HG03457 (cell line): ENCODE data around the gene HAND2.
A peak's percentile ranks its signal among the peaks of the same experiment; 100 is the strongest.

Experiments used
- ATAC-seq: cut with Tn5 transposase; IDR thresholded peaks from one replicate; pipeline ENCODE4 v1.9.1; 2021; ENCODE audit warnings: moderate number of reproducible peaks; ENCODE audit not compliant: unreplicated experiment

The HAND2 gene

DNA sequence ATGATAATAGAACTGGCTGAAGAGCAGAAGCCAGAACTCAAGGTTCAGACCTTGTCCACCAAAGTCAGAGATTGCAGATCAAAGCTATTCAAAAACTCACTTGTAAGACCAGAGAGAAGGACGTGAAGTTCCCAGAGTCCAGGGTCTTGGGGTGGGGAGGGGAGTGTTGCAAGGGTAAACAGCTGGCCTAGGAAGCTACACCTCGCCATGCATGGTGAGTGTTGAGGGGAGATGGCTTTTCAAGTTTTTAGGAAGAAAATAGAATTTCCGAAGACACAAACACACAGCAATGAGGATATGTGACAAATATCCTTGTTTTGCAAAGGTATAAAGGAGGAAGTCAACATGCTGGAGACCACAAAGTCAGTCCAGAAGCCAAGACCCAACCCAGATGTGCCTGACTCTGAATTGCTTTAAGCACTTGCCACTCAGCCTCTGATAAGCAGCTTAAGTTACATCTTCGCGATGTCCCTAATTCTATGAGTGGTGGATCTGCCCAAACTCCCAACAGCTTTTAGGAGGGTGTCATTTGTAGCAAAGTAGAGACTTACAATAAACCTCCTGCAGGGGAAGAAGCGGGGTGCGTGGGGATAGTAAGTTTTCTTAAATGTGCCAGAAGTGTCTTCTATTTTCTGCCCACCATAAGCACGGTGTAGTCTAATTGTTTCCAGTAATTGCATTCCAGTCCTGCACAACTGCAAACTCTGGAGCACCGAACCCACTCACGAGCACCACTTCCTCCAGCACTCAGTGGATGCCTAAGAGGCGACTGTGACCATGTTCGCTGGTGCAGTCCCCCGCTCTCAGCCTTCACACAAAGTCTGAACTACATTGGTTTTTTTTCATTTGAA lies 26.5 kb downstream of the HAND2 start:
- no peak for ATAC-seq

GRCh38 chr4:173502282-173502681 lies 27.7 kb downstream of the HAND2 start:
- ATAC-seq: no peak

DNA sequence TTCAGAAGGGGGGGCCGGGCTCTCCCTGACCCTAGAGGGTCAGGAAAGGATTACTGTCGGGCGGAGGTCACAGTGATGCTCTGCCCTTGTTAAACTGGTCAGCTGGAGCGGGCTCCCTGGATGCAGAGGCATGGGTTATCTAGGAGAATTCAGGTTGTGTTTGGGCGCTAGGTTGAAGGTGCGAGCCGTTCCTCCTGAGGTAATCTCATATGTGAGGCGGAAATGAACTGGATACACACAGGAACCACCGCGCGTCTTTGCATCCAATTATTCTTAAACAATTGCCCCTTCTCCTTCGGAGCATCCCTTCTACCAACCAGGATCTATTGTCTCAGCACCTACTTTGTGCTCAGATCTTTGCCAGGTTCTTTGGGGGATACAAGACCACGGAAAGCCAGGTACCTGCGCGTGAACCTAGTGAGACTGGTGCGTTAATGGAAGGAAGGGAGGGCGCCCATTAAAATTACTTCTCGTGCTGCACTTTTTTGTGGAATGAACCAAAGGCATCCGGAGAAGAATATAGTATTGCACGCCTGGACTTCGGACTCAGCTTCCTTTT lies 28.4 kb downstream of the HAND2 start:
- no peak for ATAC-seq

GRCh38 chr4:173500841-173501591 lies 29.0 kb downstream of the HAND2 start:
- no peak for ATAC-seq

- no peak for ATAC-seq
Observed at GRCh38 chr4:173499658-173500535, 30.1 kb downstream of the HAND2 start.

- ATAC-seq: no peak
Observed at GRCh38 chr4:173498771-173499170, 31.3 kb downstream of the HAND2 start.

DNA sequence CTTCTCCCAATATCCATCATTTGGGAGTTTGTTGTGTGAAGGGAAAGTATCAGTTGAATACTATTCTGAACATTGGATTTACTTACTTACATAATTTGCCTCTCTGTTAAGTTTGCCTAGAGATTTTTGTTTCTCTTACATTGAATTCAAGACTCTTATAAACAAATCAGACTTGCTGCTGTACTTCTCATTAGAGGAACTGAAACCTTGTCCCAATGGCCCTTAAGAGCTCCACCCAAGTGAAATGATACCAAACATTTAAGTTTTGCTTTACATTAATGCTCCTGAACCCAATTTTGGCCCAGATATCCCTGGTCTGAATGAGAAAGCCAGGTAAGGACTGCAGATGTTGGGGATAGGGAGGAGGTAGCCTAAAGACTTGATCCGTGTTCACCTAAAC lies 32.0 kb downstream of the HAND2 start:
- no peak for ATAC-seq

DNA sequence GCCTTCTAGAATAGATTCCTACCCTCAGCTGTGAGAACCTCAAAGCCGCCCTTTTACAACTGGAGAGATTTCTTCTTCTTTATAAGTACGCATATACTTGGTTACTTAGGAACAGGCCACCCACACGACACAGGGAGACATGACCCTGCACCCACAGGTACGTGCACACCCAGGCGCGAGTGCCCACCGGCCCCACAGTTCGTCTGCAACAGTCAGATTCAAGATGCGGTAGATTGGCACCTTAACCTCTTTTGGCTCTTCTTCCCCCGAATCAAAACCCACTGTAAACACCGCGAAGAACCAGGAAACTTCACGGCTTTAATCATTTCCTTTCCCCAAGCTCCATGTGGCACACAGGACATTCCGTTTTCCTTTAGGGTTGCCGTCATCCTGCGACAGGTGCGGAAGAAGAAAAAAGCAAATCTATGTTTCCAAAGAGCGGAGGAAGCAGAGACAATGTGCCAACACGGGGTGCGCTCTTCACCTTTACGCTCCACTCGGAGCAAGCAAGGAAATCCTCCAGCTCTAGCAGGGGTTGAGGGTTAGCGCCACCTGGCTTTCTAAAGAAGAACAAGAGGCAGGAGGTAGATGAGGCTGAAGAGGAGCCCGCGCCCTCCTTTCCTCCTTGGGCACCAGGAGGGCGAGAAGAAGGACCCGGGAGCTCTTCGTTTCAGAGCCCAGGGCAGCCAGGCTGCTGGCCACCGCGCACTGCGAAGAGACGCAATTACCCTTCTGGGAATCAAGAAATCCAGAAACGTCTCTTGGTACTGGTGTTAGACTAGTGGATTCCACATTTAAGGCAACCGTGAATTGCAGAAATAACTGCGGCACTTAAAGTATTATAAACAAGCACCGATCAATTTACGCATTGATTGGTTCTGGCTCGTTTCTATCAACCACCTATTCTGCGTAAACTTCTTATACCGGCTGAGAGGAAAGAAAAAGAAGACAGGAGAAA lies 35.7 kb downstream of the HAND2 start:
- peak; percentile 99 for ATAC-seq

DNA sequence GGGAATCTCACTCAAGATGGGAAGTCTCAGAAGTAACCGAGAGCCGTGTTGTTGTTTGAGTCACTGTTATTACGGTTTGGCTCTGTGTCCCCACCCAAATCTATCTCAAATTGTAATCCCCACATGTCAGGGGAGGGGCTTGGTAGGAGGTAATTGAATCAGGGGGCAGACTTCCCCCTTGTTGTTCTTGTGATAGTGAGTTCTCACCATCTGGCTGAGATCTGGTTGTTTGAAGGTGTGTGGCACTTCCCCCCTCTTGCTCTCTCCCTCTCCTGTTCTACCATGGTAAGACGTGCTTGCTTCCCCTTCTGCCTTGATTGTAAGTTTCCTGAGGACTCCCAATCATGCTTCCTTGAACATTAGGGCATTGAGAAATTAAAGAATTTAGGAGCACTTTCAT lies 37.0 kb downstream of the HAND2 start:
- no peak for ATAC-seq

- ATAC-seq: no peak
Observed at GRCh38 chr4:173492315-173492714, 37.7 kb downstream of the HAND2 start.

DNA sequence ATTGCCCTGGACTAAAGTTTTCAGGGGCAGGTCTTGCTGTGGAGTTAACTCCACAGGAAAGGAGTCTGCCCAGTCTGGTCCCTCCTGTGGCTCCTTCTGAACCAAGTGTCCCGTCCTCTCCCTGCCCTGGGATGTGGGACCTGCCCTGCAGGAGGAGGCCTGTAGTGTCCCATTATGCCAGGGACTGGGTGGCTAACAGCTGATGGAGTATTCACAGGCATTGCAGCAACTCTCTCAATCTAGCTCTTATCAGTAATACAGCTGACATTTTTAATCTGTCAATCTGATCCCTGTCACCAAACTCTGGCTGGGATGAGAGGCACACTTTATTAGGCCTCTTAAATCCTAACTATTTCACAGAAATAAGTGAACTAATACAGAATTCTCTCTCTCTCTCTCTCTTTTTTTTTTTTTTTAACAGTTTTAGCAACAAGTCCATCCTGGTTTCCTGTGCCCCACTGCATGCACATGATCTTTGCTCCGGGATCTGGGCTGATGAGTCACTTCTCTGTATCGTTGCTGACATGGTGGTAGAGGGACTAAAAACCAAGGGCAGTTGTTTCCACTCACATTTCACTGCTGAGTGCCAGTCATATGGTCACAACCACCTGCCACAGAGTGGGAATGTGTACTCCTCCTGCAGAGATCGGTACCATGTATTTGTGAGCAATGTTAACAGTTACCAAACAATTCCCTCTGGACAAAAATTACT lies 39.1 kb downstream of the HAND2 start:
- ATAC-seq: no peak

DNA sequence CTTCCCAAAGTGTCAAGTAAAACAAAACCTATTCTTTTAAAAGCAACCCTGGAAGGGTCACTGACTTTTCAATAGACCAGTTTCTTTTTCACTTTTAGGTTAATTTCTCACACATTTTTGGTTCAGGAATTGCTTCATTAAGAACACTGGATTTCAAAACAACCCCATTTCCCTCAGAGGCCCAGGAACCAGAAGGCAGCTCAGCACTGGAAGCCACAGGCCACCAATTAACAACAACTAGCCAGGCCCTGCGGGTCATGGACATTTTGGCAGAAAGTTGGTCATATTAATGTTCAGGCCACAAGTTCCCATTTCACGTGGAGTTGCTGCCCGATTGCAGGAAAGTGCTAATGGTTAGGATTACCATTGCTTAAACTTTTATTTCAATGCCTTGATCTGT lies 39.8 kb downstream of the HAND2 start:
- ATAC-seq: no peak

DNA sequence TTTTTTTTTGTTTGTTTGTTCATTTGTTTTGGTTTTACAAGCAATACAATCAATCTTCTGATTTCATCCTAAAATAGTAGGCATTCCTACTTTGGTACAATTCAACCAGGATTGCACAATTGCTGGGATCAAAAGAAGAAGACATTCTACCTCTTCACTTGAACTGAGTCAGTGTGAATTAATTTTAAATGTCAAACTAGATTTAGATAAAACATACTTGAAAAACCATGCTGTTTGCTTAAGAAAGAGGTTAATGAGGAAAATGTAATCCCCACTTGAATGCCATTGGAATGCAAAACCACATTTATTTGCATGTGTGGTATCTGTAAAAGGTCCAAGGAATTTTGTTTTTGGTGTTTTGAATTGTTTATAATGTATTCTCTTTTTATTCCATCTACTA lies 40.5 kb downstream of the HAND2 start:
- no peak for ATAC-seq

DNA sequence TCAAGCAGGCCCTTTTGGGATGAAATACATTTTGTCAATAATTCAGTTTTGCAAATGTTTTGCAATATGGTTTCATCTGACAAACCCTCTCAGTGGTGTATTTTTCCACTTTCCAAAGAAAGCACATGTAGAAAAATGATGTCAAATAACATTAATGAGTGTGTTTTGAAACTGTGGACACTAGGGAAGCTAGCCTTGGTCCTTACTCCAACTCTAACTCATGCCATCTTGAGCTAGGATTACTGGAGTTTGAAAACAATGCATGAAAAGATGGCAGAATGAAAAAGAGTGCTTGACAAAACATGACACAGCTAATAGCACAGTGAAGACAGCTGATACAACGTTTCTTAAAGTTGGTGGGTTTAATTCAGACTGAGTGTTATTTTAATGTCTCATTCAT lies 41.4 kb downstream of the HAND2 start:
- ATAC-seq: no peak

GRCh38 chr4:173488074-173488473 lies 42.0 kb downstream of the HAND2 start:
- ATAC-seq: no peak

DNA sequence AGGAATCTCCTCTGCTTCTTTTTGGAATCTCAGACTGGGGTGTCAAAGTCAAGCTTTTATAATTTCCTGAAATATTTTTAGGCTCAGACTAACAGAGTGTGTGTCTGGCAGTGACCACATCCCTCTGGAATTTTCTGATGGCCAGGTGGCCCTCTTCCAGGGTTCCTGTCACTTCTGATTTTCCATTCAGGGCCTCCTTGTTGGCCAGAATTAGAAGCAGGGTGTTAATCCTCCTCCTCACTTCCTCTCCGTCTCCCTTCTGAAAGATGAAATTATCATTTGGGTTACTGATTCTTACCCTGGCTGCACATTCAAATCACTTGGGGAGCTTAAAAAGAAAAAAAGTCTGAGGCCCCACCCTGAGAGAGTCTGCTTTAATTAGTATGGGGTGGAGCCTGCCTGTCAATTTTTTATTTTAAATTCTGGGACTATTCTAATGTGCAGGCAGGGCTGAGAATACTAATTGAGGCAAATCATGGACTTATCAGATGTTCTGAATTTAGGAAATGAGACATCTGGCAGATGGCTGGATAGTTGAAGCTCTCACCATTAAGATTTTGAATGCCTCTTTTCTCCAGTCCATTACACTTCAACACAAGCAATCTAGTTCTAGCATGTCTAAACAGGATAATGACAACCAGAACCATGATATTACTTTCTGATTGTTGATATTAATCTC lies 43.2 kb downstream of the HAND2 start:
- no peak for ATAC-seq

DNA sequence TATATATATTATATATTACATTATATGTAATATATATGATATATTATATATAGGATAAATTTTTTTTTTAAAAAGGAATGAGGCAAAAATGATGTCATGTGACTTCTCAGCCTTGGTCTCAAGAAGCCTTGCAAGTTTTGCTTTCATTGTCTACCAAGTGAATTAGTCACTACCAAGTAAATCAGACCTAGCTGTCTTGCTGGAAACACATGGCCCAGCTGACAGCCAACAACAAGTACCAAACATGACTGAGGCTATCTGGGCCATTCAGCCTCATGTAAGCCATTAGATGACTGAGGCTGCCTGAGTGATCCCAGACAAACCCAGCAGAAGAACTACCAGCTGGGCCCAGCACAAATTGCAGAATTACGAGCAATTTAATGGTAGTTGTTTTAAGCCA lies 44.9 kb downstream of the HAND2 start:
- no peak for ATAC-seq

DNA sequence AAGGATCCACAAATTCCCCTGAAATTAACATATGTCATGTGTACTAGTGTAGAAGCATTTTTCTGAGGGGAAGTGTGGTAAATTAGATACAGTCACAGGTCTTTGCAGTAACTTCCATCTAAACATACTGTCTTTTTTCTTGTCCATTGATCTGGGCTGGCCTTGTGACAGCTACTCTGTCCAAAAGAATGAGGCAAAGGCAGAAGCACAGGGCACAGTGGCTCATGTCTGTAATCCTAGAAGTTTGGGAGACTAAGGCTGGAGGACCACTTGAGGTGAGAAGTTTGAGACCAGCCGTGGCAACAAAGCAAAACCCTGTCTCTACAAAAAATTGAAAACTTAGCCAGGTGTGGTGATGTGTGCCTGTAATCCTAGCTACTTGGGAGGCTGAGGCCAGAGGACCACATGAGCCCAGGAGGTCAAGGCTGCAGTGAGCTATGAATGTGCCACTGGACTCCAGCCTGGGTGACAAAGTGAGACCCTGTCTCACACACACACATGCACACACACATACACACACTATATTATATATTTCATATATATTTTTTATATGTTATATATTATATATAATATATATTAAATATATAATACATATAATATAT lies 47.6 kb downstream of the HAND2 start:
- no peak for ATAC-seq
